OCI-LY7 (cell line): ENCODE data around the gene XYLT1. TPM values are rescaled to one million over a fixed set of nuclear protein-coding genes. Genes with fewer than 3 reads are reported as not detected.
A peak's percentile ranks its signal among the peaks of the same experiment; 100 is the strongest.

Experiments used
- BruUV-seq: library from RNA; stranded (reverse); fragments of 400-500 nt; replicated peaks from 2 replicates; lab custom pipeline; 2021; lab: Mats Ljungman, UMichigan
- CTCF ChIA-PET: fragments of 300-600 bp; sonication (Branson Sonifier 250); formaldehyde crosslinking; loops from one replicate; lab custom pipeline; 2022; ENCODE audit warnings: antibody characterized with exemption; ENCODE audit not compliant: unreplicated experiment; lab: Charles Lee
- POLR2A ChIA-PET: fragments of 300-600 bp; sonication (Branson Sonifier 250); formaldehyde crosslinking; loops from one replicate; lab custom pipeline; 2022; ENCODE audit warnings: antibody characterized with exemption; lab: Charles Lee
- DNase-seq: peaks from one replicate; pipeline ENCODE4 v3.0.0-alpha.2; 2015; ENCODE audit warnings: low spot score
- H2AFZ ChIP-seq: fragments of 200-600 bp; sonication (generic), shearing (Covaris generic); 2 replicates; pipeline ENCODE4 v1.6.1; 2014; ENCODE audit warnings: mild to moderate bottlenecking, antibody characterized with exemption, low read length, moderate library complexity
- H3K27ac ChIP-seq: fragments of 200-600 bp; sonication (generic); 2 replicates; pipeline ENCODE4 v1.5.1; 2014; ENCODE audit warnings: mixed run types, low read depth, mild to moderate bottlenecking, moderate library complexity, low read length, inconsistent platforms; ENCODE audit not compliant: poor library complexity, severe bottlenecking
- H3K36me3 ChIP-seq: fragments of 200-600 bp; sonication (generic); 2 replicates; pipeline ENCODE4 v1.6.1; 2014; ENCODE audit warnings: mild to moderate bottlenecking, antibody characterized with exemption, low read length, moderate library complexity, mixed read lengths; ENCODE audit not compliant: insufficient read depth
- H3K4me1 ChIP-seq: fragments of 200-600 bp; sonication (generic); 2 replicates; pipeline ENCODE4 v1.5.1; 2014; ENCODE audit warnings: mild to moderate bottlenecking, low read length; ENCODE audit not compliant: insufficient read depth, poor library complexity, severe bottlenecking
- H3K4me2 ChIP-seq: fragments of 200-600 bp; sonication (generic); 2 replicates; pipeline ENCODE4 v1.6.1; 2014; ENCODE audit warnings: mild to moderate bottlenecking, low read length
- H3K4me3 ChIP-seq: fragments of 200-600 bp; sonication (generic); 2 replicates; pipeline ENCODE4 v1.5.1; 2014; ENCODE audit warnings: mild to moderate bottlenecking, low read depth, low read length; ENCODE audit not compliant: poor library complexity, severe bottlenecking
- H3K79me2 ChIP-seq: fragments of 200-600 bp; sonication (generic); 2 replicates; pipeline ENCODE4 v1.6.1; 2016; ENCODE audit warnings: low read depth, mild to moderate bottlenecking, low read length, moderate library complexity, mixed read lengths; ENCODE audit not compliant: insufficient read depth
- H3K9me2 ChIP-seq: fragments of 200-600 bp; sonication (generic); 2 replicates; pipeline ENCODE4 v1.6.1; 2016; ENCODE audit warnings: mild to moderate bottlenecking, low read length, mixed read lengths; ENCODE audit not compliant: insufficient read depth
- H3K9me3 ChIP-seq: fragments of 200-600 bp; sonication (generic); 2 replicates; pipeline ENCODE4 v1.6.1; 2014; ENCODE audit warnings: mild to moderate bottlenecking, mixed run types, low read length, mixed read lengths
- H4K20me1 ChIP-seq: fragments of 200-600 bp; sonication (generic); 2 replicates; pipeline ENCODE4 v1.6.1; 2014; ENCODE audit warnings: mild to moderate bottlenecking, antibody characterized with exemption, low read length, moderate library complexity, mixed read lengths; ENCODE audit not compliant: insufficient read depth
- CTCF ChIP-seq: fragments of 200-600 bp; sonication (generic); conservative IDR thresholded peaks from 2 replicates; pipeline ENCODE4 v1.5.1; 2014; ENCODE audit warnings: mild to moderate bottlenecking, antibody characterized with exemption, low read length, moderate library complexity, mixed read lengths
- EZH2phosphoT487 ChIP-seq: fragments of 200-600 bp; sonication (generic); IDR thresholded peaks from 2 replicates; pipeline ENCODE4 v1.6.1; 2018; ENCODE audit warnings: low read depth, borderline replicate concordance, mild to moderate bottlenecking, mixed run types, antibody characterized with exemption, low read length, moderate library complexity, mixed read lengths
- intact Hi-C: fragments of 100-400 bp; cut with micrococcal nuclease; formaldehyde crosslinking; loops from one replicate; pipeline ENCODE4 v1.10.0; 2022; ENCODE audit not compliant: unreplicated experiment
- total RNA-seq, 2 experiments: library from RNA; depleted of rRNA in 1 of 2; stranded (reverse); fragments of >200 nt in 1 of 2; shearing (Covaris generic) in 1 of 2; gene quantifications; 2 replicates each; pipeline ENCODE4 v1.2.3, GENCODE V29; 2014 to 2022

Gene XYLT1
- total RNA-seq, 2 experiments from 2014 or later, result 36.3 to 50.0 TPM

DNA sequence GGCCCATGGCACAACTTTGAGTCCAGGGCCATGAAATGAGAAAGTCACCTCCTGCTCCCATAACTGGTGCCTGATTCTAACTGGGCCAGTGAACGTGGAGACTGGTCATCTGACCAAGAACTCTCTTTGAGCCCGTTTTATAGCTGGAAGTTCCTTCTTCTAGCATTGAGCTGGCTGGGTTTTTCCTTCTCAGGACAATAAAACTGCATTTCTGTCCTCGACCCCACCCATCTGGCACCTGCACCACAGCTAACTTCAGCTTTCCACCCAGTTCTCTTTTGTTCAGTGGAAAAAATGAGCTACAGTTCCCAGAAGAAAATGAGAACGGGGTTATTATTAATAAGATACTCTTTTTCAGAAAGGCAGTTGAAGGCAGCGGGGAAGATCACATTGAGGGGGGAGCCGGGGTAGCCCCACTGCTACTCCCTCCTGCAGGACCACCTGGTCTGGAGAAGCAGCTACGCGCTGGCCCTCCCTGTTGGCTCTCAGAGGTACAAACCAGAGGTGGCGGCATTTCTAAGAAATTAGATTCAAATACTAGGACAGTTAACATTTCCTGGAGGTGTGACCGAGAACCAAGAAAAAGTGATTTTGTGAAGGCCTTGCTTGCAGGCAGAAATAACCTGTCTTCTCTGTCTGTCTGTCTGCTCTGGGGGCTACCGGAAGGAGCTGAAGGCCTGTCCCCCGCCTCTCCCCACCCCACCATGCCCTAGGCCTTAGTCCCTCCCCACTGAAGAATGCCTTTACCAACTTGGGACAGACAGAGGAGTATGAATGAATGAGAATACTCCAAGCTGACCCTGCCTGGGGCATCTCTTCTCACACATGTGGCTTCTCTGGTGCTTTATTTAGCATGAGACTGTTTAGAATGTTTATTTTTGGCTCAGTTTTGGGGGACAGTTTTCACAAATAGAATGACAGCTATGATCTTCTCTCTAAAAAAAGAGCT lies 123.9 kb downstream of the XYLT1 start:
- H2AFZ ChIP-seq, result no peak overlapping the region
- no peak for TF ChIP-seq EZH2phosphoT487
- 0 out of 2 replicates have a peak, but pooled peaks have one; percentile 34 for TF ChIP-seq CTCF
- peak overlapping the region; percentile 53 for H3K4me2 ChIP-seq
- H3K4me1 ChIP-seq, result peaks cover 39% of the 10 kb centered on the region
- peak overlapping the region; percentile 26 for H3K27ac ChIP-seq
- H3K36me3 ChIP-seq, result no peaks in the 10 kb centered on the region; the same call in 1 of the 2 replicates
- H3K9me3 ChIP-seq, result no peaks in the 10 kb centered on the region
- intact Hi-C loops, result no loop called here
- ChIA-PET CTCF (interaction anchor here (1.4 kb wide), 1 partner anchor 20 kb away, joined by 5 read pairs; no protein-coding TSS in a partner anchor), POLR2A (interaction anchor here (0.6 to 1.4 kb wide), 10 partner anchors 13 to 108 kb away, joined by 3 to 5 read pairs (median 3); no protein-coding TSS in a partner anchor)
- TSS peak; percentile 23 for BruUV-seq
- H3K9me2 ChIP-seq, result no peaks in the 10 kb centered on the region
- no peaks in the 10 kb centered on the region; the same call in 1 of the 2 replicates for H4K20me1 ChIP-seq
- peak; percentile 43 for DNase-seq
- H3K4me3 ChIP-seq, result no peak overlapping the region
- H3K79me2 ChIP-seq, result no peaks in the 10 kb centered on the region

DNA sequence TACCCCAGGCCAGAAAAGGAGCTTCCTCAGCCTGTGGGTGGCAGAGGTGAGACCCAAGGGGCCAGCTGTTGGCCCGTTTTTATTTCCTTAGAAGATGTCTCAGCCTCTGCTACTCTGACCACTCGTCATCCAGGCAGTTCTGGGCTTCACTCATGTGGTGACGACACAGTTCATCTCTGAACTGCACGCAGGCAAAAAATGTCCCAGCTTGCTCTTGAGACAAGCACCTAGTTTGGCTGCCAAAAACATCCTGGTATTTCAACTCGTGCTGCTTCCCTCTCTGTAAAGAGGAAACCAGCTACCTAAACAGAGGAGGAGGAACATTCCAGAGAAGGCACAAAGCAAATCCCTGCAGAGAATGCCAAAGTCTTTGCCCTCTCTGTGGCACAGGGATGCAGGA lies 125.7 kb downstream of the XYLT1 start:
- Histone ChIP-seq H4K20me1 (no peaks in the 10 kb centered on the region; the same call in 1 of the 2 replicates), H3K4me1 (peaks cover 54% of the 10 kb centered on the region), H3K4me2 (no peak overlapping the region), H3K79me2 (peaks cover 6% of the 10 kb centered on the region; the same call in 1 of the 2 replicates), H3K9me3 (no peaks in the 10 kb centered on the region), H3K36me3 (no peaks in the 10 kb centered on the region; the same call in 1 of the 2 replicates), H3K27ac (no peak overlapping the region), H2AFZ (no peak overlapping the region), H3K9me2 (no peaks in the 10 kb centered on the region), H3K4me3 (no peak overlapping the region)
- ChIA-PET CTCF (no interaction called here), POLR2A (interaction anchor here (0.6 kb wide), 1 partner anchor 20 kb away, joined by 3 read pairs; no protein-coding TSS in a partner anchor)
- intact Hi-C loops, result no loop called here
- DNase-seq, result no peak
- TF ChIP-seq EZH2phosphoT487 (no peak), CTCF (no peak)
- BruUV-seq, result no TSS peak
